ENCODE data around the gene TTC4.

DNA sequence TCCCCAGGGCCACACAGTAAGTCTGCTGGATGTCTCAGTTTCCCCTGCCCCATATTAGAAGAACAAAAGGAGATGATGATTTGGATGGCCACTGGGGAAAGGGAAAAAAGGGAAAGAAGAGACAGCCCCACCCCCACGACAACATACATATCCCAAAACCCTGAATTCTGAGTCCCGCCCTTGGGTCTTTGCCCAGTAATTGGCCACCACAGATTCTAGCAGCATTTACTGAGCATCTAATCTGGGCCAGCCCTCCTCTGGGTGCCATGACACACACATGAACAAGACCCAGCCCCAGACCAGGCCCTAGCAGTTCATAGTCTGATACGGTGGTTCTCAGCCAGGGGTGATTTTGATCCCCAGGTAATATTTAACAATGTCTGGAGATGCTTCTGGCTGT, 5.2 kb upstream of the TTC4 start:
- TF ChIP-seq, protein P1, sequence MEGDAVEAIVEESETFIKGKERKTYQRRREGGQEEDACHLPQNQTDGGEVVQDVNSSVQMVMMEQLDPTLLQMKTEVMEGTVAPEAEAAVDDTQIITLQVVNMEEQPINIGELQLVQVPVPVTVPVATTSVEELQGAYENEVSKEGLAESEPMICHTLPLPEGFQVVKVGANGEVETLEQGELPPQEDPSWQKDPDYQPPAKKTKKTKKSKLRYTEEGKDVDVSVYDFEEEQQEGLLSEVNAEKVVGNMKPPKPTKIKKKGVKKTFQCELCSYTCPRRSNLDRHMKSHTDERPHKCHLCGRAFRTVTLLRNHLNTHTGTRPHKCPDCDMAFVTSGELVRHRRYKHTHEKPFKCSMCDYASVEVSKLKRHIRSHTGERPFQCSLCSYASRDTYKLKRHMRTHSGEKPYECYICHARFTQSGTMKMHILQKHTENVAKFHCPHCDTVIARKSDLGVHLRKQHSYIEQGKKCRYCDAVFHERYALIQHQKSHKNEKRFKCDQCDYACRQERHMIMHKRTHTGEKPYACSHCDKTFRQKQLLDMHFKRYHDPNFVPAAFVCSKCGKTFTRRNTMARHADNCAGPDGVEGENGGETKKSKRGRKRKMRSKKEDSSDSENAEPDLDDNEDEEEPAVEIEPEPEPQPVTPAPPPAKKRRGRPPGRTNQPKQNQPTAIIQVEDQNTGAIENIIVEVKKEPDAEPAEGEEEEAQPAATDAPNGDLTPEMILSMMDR (conservative IDR thresholded peaks at IDR 0.05; ENCODE audit: low read depth, low read length): no peak
- TF ChIP-seq EZH2phosphoT487 (IDR thresholded peaks at IDR 0.05; ENCODE audit: borderline replicate concordance, low read length) (no peak), EZH2 (IDR thresholded peaks at IDR 0.05; ENCODE audit: low read length, unreplicated experiment) (no peak)
